Tongue (tissue), 2 donors: ENCODE results near the gene APBB1IP. TPM values are rescaled to one million over a fixed set of nuclear protein-coding genes. Genes with fewer than 3 reads are reported as not detected.

ENCODE experiments used
- DNase-seq: peaks from one replicate; pipeline ENCODE4 v3.0.0-alpha.2; 2015
- total RNA-seq: library from RNA; depleted of rRNA; stranded (reverse); fragments of >200 nt; gene quantifications from one replicate; pipeline ENCODE4 v1.2.3, GENCODE V29; 2014

The APBB1IP gene
- total RNA-seq, 1 donor from 2014 or later = 2.7 TPM

DNA sequence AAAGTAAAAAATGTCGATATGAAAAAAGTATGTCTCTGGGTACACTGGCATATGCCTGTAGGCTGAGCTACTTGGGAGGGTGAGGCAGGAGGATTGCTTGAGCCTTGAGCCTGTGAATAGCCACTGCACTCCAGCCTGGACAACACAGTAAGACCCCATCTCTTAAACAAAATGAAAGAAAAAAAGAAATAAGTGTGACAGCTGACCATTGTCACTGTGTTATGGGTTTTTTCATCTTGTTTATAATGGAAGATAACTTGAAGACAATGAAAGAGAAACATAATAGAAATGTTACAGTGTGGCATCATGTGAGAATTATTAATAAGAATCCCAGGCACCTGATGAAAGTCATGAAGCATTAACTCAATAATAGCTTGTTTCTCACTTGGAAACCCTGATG, 75.0 kb downstream of the APBB1IP start:
- DNase-seq = no peak

DNA sequence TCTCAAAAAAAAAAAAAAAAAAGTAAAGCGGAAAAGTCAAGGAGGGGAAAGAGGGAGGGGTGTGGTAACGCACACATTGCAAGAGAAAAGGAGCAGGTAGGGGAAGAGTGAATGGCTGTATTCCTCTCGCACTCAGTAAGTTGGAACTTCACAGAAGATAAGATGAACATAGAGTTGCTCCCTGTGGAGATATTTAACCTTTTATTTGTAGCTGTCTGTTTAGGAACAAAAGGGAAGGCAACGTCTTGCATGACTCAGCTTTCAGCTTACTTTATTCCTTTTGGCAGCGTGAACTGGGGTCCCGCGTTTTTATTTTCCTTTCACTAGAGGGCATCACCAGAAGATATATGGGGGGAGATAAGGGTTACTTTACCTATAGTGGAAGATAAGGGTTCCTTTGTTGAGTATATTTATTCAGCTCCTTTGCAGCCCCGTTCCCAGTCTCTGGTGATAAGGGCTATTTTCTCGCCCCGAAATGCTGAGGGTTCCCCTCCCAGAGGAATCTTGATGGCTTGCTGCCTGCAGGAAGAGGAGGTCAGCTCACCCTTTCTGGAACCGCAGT, 78.5 kb downstream of the APBB1IP start:
- no peak for DNase-seq

DNA sequence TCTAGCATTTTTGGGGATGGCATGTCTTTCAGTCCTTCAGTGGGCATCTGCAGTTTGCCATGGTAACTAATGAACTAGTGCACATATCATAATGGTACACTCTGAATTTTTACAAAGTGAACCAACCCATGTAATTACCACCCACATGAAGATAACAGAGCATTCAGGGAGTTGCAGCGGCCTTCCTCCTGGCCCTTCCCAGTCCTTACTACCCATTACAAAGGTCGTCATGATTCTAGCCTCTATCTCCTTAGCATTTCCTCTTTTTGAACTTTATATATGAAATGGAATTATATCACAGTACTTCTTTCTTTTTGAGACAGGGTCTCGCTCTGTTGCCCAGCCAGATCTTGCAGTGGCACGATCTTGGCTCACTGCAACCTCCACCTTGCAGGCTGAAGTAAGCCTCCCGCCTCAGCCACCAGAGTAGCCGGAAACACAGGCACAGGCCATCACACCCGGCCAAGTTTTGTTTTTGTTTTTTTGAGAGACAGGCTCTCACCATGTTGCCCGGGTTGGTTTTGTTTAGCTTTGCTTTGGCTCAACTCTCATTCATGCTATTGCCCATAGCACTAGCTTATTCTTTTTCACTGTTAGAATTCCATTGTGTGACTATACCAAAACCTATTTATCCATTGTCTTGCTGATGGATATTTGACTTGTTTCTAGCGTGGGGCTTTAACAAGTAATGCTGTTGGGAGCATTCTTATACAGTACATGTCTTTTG, 79.2 kb downstream of the APBB1IP start:
- no peak for DNase-seq

DNA sequence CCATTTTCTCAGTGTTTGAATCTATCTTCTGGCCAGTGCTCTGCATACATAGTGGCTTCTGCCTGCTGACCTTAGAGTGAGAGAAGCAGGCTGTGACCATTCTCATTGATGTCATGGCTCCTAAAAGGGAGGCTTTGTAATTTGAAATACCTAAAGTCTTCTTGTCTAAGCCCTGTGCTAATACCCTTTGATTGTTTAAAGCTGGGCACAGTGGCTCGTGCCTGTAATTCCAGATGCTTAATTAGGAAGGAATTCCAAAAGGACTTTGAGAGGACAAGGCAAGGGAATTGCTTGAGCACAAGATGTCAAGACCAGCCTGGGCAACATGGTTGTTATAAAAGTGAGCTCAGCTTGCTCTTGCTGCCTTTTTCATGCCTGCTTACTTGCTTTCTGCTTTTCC, 81.7 kb downstream of the APBB1IP start:
- DNase-seq = no peak

DNA sequence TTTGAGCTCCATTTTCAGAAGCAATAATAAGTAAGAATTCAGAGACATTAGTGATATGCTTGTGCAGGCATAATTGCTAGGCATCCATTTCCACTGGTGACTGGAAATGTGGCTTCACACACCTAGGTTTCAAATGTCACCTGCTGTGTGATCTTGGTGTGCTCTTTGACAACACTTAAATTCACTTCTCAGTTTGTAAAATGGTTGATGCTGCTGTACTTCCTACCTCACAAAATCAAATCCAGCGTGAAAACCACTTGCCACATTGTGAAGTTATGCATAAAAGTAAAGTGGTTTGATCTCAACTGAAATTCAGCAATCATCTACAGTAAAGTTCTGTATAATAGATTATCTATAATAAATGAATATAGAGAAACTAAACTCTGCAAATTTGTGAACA, 82.4 kb downstream of the APBB1IP start:
- DNase-seq = no peak

DNA sequence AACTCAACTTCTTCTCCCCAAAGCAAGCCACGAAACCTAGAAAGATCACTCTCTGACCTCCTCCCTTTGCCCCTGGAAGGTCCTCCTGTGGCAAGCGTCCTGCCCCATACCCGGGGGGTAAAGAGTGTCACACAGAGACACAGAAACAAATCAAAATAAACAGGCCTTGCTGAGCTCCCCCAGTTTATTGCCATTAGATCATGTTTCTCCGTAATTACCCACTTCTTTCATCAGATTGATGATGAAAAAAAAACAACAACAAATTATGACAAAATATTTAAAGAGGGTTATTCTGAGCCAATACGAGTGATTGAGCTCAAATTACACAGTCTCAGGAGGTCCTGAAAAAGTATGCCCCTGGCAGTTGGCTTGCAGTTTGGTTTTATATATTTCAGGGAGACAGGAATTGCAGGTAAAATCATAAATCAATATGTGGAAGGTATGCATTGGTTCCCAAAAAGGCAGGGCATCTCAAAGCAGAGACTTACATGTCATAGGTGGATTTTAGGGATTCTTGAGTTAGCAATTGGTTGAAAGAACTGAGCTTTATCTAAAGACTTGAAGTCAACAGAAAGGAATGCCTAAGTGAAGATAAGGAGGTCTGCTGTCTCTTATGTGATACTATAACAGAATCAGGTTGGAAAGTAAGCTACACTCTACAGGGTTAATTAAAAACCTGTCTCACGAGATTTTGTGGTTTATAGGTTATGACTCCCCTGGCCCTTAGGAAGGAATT, 86.2 kb downstream of the APBB1IP start:
- no peak for DNase-seq

DNA sequence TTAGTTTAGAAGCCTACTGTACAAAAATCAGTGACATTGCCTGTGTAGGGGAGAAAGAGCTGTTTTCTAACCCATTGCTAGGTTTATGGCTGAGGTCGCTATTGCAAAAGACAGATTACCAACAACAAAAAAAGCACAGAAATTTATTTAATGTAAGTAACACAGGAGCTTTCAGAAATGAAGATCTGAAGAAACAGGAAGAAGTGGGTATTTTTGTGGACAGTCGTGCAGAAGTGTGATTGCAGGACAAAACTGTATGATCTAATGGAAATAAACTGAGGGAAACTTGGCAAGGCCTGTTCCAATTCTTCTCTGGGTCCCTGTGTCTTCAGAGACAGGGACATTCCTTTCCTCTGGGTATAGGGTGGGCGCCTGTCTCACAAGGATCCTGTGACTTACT, 87.4 kb downstream of the APBB1IP start:
- no peak for DNase-seq

DNA sequence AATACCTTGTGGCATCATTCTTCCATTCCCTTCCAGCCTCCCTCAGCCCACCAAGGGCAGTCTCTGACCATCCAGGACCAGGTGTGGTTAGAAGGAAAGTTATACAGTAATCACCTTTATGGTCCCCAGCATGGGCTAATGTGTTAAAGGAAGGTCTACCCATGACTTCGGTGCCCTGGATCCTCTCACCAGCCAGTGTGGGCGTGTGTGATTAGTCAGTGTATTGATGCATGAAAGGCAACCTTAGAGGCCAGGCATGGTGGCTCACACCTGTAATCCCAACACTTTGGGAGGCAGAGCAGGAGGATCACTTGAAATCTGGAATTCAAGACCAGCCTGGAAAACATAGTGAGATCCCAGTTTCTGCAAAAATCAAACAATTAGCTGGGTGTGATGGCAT, 88.9 kb downstream of the APBB1IP start:
- DNase-seq = no peak

DNA sequence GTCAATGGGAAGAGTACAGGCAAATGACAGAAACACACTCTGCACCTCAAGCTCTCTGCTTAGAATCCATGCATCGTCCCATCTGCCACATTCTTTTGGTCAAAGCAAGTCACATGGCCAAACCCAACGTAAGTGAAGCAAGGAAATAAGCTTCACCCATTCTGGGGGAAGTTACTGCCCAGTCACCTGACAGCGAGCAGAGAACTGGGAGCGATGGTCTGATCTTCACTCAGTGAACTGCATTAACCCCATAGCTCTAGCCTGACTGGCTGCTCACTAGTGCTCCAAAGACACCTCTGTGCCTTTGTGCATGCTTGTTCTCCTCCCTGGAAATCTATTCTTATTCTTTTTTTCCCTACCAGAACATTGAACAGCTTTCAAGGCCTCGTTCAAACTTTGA, 89.9 kb downstream of the APBB1IP start:
- no peak for DNase-seq

DNA sequence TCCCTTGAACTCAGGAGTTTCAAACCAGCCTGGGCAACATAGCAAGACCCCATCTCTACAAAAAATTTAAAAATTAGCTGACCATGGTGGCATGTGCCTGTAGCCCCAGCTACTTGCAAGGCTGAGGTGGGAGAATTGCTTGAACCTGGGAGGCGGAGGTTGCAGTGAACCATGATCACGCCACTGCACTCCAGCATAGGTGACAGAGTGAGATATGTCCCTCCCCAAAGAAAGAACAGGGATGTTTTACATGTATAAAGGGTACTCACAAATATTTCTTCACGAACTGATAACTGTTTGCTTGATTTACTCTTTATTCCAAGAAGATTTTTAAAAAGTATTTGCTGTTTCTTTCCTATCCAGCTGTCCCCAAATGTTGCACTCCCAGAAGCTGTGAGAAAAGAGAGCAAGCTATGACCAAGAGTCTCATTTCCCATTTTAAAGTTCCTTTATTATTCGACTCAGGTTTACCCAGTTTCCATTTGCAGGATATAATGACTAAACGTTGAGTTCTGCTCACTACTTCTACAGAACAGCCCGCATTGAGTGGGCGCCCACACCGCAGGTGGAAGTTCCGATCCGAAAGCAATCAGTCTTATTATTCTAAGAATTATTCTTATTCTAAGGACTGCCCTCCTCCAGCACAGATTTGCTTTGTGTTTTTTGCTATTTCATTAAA, 90.7 kb downstream of the APBB1IP start:
- DNase-seq = no peak

DNA sequence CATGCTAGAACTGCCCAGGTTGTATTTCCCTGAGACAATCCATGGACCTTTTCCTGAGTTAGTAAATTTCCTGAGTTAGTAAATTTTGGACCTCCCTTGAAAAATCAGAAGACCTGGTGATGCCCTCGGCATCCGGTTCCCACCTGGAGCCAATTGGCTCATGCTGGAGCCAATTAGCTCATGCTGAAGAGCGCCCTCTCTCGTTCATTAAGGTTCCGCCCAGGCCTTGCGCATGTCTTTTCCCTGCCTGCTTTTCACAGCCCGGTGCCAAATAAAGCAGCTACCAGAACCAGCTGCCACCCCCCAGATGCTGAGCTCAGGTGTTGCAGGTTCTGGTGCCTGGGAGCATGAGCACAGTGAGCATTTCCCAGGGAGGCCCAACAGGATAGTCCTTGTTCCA, 96.2 kb downstream of the APBB1IP start:
- no peak for DNase-seq

DNA sequence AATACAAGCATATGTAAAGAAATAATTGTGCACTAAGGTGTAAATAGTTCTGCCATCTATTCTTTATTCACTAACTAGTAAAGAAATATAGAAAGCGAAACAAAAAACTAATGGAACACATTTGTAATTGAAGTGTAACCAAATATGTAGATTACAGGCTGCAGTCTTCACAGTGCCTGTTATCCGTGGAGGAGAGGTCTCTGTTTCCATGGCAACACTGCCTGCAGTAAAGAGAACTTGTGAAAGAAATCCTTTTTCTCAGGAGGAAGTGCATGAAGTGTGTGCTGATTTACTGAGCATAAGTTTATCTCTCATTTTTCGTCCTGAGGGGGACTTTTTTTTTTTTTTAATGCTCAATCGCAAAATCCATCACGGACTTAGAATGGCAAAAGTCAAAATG, 102.5 kb downstream of the APBB1IP start:
- peak; percentile 8 for DNase-seq

DNA sequence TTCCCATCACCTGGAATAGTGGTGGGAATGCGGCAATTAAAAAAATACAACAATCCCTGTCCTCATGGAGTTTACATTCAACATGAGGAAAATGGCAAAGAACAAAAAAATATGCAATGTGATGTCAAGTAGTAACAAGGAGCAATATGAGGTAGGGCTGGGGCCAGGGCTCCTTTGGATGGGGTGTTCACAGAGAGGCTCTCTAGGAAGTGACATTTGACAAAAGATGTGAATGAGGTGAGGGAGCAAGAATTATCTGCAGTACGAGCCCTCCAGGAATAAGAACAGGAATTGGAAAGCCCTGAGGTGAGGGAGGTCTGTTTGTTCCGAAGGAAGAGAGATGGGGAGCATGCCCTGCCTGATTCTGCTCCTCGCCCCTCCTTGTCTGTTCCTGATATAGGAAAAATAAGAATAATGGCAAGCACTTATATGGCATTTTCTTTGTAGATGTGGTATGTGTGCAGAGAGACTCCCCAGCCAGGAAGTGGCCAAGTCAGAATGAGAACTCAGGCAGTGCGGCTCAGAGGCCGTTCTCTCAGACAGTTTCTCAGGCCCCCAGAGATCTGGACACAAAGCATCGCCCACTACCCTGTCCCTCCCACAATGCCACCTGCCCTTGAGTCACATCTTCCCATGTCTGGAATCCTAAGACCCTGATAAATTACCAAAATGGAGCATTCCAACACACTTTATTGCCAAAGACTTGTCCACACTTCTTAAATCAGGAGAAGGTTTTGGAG, 105.6 kb downstream of the APBB1IP start:
- no peak for DNase-seq

DNA sequence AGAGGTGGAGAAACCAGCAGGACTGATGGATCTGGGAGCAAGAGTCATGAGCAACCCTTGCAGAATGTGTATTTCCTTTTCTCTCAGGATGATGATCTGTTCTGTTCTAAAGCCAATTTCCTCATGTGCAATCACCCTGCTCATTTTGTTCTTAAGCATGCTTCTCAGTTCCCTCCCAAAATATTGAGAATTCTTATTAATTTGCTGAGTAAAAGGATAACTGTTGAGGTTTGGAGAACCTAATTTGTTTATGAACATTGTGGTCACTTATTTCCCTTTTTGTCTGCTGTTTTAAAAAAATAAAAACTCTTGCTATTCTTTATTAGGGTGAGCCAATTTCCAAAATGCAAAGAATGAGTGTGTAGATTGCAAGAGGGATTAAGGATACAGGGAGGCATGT, 106.8 kb downstream of the APBB1IP start:
- DNase-seq = no peak

DNA sequence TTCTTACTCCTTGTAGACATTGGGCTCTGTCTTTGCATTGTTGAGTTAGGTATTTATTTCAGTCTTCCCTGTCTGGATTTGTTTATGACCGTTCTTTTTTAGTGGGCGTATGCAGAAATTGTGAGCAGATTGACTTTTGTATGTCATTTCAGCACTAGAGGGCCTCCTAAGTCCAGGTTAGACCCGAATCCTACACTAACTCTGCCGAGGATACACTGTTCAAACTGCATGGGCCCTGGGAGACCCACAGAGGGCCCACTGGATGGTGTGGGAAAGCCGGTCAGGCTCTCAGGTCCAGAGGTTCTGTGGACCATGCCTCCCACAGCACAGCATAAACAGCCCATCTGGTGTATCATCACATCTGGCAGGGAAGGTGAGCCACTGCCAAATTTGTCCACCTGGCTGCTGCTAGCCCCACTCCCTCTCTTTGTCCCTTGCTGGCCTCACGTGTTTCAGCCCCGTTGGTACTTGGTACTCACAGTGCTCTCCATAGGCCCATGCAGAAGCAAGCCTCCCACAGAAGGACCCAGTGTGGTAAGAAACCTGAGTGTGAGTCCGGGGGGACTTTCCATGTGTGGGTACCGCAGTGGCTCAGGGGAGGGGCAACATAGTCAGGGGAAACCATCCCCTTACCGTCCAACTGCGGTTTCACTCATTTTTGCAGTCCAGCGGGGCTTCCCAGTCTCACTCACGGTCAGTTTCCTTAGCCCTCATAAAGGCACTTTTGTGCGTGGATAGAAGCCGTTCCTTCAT, 112.8 kb downstream of the APBB1IP start:
- DNase-seq = no peak

DNA sequence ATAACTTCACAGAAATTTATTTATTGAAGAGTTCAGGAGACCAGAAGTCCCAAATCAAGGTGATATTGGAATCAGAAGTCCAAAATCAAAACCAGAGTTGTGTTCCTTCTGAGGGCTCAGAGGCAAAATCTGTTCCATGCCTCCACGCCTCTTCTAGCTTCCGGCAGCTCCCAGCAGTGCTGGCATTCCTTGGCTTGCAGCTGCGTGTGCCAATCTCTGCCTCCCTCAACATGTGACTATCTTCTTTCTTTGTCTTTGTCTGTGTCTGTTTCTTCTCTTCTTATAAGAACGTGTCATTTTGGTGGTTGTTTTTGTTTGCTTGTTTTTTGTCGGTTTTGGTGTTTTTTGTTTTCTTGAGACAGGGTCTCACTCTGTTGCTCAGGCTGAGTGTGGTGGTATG, 116.1 kb downstream of the APBB1IP start:
- no peak for DNase-seq

DNA sequence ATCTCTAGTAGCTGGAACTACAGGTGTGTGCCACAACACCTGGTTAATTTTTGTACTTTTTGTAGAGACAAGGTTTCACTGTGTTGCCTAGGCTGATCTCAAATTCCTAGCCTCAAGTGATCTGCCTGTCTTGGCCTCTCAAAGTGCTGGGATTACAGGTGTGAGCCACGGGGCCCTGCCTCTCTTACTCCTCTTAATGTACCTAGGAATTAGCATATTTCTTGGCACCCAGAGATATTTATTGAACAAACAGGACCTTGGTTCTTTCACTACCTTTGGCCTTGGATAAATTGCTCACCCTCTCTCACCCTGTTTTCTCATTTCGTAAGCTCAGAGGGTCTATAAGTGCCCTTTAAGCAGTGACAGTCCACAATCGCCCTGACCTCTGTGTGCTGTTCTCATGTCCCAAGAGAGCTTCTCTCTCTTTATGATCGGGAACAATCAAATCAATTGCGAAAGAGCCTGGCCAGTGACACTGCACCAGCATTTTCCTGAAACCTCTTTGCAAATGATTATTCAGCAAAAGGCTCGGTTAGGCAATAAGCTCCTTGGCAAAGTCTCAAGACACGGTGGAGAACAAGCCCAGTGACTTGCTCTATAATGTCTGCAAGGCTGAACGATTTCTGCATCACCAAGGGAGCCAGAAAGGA, 117.7 kb downstream of the APBB1IP start:
- peak; percentile 31 for DNase-seq

DNA sequence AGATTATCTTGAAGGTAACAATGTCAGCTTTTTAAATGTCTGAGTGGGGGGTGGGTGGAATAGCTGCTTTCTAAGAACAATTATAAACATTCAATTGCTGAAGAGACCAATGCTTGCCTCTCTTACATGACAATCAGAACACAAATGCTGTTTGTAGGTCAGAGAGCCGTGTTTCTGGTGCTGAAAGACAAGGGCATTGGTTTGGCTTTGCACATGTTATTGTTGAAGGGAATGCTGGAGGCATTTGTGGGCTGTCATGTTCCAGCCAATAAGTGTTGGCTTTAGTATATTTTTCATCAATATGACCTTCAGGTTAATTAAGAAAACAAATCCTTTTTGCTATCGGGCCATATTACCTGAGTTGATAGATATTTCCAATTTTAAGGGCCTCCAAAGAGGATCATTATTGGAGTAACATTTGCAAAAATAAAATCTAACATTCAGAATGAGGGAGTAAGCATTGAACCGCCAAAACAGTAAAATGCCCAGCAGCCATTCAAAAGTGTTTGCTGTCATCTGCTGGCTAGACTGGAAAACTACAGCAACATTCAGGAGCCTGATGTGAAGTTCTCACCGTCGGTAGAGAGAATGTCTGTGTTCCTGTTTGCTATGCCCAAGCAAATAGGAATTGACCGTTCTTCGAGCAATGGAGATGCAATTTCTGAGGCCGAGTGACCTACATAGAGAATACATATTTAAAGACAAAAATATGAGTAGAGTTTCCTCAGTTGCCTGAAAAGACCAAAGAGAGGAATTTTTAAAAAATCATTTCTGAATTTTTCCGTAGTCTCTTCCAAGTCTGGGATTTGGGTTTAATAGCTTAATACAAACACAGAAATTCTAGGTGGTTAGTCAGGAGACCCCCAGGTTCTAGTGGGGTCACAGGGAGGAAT, 118.9 kb downstream of the APBB1IP start:
- peak; percentile 55 for DNase-seq

DNA sequence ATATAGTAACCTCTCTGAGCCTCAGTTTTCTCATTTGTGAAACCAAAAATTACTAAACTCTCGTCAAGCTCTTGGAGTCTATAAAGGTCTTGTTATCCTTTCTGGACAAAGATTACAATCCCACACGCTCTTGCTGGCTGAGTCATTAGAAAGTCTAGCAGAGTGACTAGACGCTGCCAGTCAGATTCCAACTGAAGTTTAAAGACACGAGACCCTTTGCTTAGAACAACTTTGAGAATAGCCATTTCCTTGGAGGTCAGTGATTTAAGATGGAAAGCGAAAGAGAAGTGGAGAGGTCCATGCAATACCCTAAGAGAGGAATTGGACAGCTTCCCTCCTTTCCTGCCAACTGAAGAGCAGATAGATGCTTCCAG, 119.5 kb downstream of the APBB1IP start:
- no peak for DNase-seq
